NCI-H2081 (cell line): Measurements from ENCODE around the gene STT3B.

Source experiments
- DNase-seq, 2 experiments: peaks; one replicate each; lab custom pipeline; 2025; lab: John Stamatoyannopoulos, UW

STT3B gene

GRCh38 chr3:31521468-31521867 is 11.3 kb upstream of the STT3B start:
- DNase-seq: no peak

- DNase-seq: no peak
These were observed 10.6 kb upstream of the STT3B start for GRCh38 chr3:31522152-31522551.

- DNase-seq: no peak
These were observed 9.2 kb upstream of the STT3B start for GRCh38 chr3:31523543-31523942.

- DNase-seq: no peak
These were observed 7.2 kb upstream of the STT3B start for GRCh38 chr3:31525532-31525931.

GRCh38 chr3:31529421-31529820 is 3.3 kb upstream of the STT3B start:
- no peak for DNase-seq

GRCh38 chr3:31530039-31530959 is 2.4 kb upstream of the STT3B start:
- no peak for DNase-seq

- DNase-seq: no peak
These were observed 1.8 kb upstream of the STT3B start for GRCh38 chr3:31530960-31531335.

DNA sequence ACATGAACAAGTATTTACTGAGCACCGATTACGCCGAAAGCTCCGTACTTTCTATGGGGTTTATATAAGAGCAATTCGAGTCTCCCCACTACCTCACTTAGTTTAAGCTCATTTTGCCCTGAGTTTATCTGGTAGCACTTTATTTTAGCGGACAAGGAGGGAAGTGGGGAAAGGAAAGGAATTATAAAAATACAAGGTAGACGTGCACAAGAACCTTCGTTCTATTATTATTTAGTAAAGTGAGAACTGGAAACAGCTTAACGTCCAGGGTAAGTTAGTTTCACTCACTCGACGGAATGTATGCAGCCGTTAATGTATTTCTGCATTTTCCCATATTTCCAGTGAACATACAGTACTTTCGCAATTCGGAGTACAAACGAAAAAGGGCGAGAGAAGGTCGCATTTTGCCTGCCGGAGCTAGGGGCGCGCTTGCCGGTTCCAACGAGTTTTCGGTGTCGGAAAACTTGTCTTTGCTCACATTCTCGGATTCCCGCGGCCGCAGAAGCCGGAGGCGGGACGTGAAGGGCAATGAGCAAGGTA is 1.2 kb upstream of the STT3B start:
- DNase-seq: no peak

- peak; percentile 95 to 97 for DNase-seq
These were observed 636 bp upstream of the STT3B start for GRCh38 chr3:31531992-31532586.

DNA sequence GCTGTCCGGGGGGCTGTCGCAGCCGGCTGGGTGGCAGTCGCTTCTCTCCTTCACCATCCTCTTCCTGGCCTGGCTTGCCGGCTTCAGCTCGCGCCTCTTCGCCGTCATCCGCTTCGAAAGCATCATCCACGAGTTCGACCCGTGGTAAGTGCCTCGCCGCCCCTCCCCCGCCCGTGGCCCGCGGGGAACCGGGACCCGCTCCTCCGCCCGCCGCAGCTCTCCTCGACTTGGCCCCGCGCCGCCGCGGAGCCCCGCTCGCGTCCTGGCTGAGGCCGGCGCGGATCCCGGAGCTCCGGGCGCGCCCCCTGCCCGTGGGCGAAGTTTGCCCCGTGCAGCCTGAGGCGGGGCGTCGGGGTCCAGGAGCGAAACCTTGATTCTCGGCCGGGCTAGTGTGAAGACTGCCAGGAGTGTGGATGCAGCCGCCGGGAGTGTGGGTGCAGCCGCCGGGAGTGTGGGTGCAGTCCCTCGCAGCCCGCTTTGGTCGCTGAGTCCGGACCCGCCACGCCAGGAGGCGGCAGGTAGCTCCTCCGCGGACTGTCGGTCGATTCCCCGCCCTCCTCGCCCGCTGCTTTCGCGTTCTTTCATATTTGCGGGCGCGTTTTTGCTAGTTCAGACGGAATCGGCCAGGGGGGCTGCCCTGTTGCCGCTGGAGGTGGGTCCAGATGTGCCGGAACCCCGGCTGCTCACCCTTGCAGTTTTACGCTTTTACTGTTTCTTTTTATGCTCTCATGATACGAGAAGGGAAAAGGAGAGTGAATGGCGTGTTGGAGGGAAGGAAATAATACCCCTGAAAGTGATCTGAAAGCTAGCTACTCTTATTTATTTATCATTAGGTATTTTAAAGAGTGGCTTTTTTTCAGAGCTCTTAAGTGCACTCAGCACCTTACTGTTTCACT is 692 bp downstream of the STT3B start:
- DNase-seq: peak in 1 of 2 experiments; percentile 30

GRCh38 chr3:31534065-31534425 is 1.3 kb downstream of the STT3B start:
- no peak for DNase-seq

- no peak for DNase-seq
These were observed 3.8 kb downstream of the STT3B start for GRCh38 chr3:31536497-31536896.

DNA sequence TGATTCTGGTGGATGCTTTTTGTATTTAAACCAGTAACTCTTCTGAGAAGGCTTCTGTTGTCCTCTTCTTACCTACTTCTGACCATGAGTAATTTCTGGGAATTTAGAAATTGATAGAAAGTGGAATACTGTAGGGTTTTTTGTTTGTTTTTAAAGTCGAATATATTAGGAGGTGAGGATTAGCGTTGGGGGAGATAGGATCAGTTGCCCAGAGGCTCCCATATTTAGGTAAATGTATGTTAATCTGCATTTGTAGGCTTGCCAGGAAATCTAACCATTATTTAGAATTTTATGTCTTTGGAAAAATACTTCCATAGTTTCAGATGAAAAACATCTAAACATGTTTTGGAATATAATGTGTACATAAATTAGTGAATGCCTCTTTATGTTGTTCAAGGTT is 6.1 kb downstream of the STT3B start:
- no peak for DNase-seq

DNA sequence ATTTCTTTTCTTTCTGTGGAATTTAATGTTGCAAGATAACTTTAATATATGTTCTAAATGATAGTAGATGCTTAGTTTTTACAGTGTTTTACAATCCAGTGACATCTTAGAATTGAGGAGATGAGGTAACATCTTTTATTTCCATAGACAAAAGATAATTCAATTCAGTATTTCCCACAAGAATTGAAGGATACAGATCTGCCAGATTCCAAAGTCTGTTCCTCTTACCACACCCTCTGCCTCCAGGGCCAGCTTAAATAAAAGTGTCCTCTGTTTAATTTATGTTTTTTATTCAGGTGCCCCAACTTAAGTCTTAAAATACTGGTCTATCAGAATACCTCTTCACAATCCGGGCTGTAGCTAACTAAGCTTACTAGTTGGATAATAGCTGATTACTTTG is 6.5 kb downstream of the STT3B start:
- DNase-seq: no peak

DNA sequence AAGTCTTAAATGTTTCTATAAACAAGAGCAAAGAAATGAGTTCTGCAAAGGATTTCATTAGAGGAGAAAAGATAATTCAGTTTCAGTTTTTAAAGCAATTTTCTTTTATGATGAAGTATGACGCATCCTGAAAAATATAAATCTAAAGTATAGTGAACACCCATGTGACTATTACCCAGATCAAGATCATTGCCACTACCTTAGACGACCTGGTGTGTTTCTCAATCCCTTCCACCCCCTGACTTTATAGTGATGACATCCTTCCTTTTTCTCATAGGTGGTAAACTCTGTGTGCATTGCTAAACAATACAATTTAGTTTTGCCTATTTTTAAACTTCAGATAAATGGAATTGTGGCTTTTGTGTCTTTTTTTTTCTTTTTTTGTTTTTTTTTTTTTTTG is 8.4 kb downstream of the STT3B start:
- DNase-seq: no peak

DNA sequence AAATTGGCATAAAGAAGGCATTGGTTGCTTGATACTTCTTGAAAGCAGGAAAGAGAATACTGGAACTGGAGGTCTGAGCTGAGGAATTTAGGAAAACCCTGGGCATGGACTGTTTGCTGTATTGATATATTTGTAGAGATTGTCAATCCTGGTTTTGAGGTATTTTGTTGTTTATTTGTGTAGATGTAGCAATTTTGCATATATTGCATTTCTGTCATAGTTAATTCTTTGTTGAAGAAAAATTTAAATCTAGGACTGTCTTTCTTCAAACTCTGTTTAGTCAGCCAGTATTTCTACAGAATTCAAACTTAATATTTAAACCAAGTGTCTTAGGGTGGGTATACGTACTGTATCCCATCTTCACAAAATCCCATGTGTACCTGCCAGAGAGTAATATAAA is 9.5 kb downstream of the STT3B start:
- no peak for DNase-seq

- DNase-seq: no peak
These were observed 10.7 kb downstream of the STT3B start for GRCh38 chr3:31543375-31543774.

DNA sequence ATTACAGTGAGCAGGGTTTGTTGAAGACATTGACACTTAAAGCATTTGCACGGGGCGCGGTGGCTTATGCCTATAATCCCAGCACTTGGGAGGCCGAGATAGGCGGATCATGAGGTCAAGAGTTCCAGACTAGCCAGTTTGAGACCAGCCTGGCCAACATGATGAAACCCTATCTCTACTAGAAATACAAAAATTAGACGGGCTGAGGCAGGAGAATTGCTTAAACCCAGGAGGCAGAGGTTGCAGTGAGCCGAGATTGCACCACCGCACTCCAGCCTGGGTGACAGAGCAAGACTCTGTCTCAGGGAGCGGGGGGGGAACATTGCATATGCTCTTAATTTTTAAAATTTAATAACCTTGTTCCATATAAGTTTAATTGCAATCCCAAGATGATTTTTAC is 11.9 kb downstream of the STT3B start:
- no peak for DNase-seq

- no peak for DNase-seq
These were observed 13.4 kb downstream of the STT3B start for GRCh38 chr3:31546162-31546561.

GRCh38 chr3:31546725-31547124 is 14.0 kb downstream of the STT3B start:
- no peak for DNase-seq

DNA sequence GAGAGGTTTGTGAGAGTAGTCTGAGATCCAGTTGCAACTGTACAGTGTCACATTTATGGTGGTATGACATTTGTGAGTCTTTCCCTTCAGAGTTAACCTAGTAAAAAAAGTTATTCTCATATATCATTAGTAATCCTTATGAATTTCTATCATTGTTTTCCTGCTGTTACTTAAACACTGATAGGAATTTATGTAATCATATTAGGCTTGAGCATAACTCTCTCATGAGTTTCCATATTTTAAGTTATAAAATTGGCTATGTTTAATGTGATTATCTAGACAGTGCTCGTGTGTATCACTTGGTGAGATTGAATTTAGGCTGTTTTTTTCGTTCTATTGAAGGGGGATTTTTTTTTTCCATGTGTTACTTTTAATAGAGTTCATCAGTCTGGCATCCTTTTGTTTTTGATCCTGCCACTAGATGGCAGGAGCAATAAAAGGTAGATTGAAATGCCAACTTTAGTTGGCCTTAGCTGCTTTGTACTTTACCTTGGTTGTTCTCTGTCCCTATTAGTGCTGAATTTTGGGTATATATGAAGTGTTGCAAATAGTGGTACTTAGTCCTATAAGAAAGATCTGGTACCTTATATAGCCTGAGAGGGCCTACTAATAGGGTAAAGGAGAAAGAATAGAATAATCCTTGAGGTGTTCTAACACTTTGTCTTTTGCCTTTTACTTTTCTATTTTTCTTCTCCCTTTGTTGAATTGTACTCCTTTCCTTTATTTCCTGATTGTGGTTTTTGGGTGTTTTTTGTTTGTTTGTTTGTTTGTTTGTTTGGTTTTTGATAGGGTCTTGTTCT is 17.9 kb downstream of the STT3B start:
- peak in 1 of 2 experiments; percentile 26 for DNase-seq

GRCh38 chr3:31551646-31552045 is 18.9 kb downstream of the STT3B start:
- DNase-seq: no peak
